GM12865 (cell line): Measurements from ENCODE around the gene SIVA1.

Source experiments
- DNase-seq: peaks from one replicate; pipeline ENCODE4 v3.0.0; 2010; ENCODE audit warnings: low read depth
- H3K4me3 ChIP-seq: 2 replicates; pipeline ENCODE4 v1.5.1; 2011; ENCODE audit warnings: mild to moderate bottlenecking, low read depth, low read length, control low read depth
- CTCF ChIP-seq: IDR thresholded peaks from 2 replicates; pipeline ENCODE4 v1.5.1; 2011; ENCODE audit warnings: low read length, control low read depth, low read depth, inconsistent platforms; ENCODE audit not compliant: insufficient read depth; ENCODE audit errors: missing control alignments

Gene SIVA1

GRCh38 chr14:104757681-104758392 is 4.9 kb downstream of the SIVA1 start:
- no peak for TF ChIP-seq CTCF
- H3K4me3 ChIP-seq: no peak overlapping the region
- no peak for DNase-seq

GRCh38 chr14:104758981-104759969 is 6.3 kb downstream of the SIVA1 start:
- no peak for DNase-seq
- no peak overlapping the region for H3K4me3 ChIP-seq
- TF ChIP-seq CTCF: no peak

- no peak for DNase-seq
- no peak for TF ChIP-seq CTCF
- H3K4me3 ChIP-seq: no peak overlapping the region
These were observed 12.6 kb downstream of the SIVA1 start for GRCh38 chr14:104765517-104765916.

- TF ChIP-seq CTCF: no peak
- no peak overlapping the region for H3K4me3 ChIP-seq
- DNase-seq: no peak
These were observed 13.4 kb downstream of the SIVA1 start for GRCh38 chr14:104766256-104766862.

- no peak for TF ChIP-seq CTCF
These were observed 14.1 kb downstream of the SIVA1 start for GRCh38 chr14:104766863-104767633.

GRCh38 chr14:104767634-104767918 is 14.6 kb downstream of the SIVA1 start:
- DNase-seq: no peak
- no peak for TF ChIP-seq CTCF
- H3K4me3 ChIP-seq: no peak overlapping the region

More at GRCh38 chr14:104766863-104767633, 14.1 kb downstream of the SIVA1 start:
- H3K4me3 ChIP-seq: no peak overlapping the region
- DNase-seq: no peak
